NCI-H2029 treated with DMSO at 0.1 percent for 48 hours (cell line): ENCODE results near the gene CYP2E1.
"Not testable (repeated sequence)": the region's sequence is repeated elsewhere in the genome, so short reads cannot be mapped to it uniquely, and the experiment has no call there.

ENCODE experiments used
- DNase-seq: peaks from one replicate; lab custom pipeline; 2025; lab: John Stamatoyannopoulos, UW

Gene CYP2E1

DNA sequence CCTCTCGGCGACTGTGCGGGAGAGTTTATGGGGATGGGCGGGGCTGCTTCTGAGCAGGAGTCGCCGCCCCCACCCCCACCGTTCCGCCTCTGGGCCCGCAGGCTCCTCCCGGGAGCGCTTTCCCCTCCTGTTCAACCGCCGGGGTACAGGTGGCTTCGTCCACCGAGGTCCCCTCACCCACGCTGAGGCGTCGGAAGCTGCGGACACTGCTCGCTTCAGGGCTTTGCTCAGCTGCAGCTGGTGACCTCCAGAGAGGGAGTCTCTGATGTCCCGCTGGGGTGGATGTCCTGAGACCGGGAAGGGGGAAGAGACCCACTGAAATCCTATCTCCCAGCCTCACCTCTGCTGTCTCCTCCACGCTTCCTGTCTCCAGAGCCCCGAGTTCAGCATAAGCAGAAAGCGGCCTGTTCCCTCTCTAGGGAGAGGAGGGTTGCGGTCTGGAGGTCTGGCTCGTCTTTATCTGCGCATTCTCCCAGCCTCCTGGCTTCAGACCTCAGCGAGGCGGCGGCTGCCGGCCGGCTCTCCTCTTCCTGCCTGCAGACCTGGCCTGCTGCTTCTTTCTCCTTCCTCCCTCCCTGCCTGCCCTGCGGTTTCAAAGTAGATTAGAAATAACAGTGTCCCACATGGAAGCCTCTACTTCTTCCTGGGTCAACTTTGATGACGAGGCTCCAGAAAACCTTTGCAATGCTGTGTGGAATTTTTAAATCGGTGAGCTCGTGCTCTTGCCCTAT, 1.8 kb downstream of the CYP2E1 start:
- no peak for DNase-seq

DNA sequence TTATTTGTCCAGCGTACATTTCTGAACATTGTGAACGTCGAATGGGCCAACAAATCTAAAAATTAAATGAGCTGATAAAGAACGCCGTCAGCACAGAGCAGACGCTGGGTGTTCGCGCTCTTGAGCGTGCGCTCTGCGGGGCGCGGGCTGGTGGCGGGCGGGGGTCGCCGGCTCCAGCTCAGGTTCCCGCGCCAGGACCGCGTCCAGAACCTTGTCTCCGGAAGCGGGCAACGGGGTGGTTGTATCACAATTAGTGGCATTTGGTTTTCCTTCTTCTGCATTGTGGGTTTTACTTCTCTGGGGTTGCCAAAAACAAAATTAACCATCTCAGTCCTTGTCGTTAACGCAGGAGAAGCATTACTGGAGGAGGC, 2.4 kb downstream of the CYP2E1 start:
- DNase-seq = no peak

DNA sequence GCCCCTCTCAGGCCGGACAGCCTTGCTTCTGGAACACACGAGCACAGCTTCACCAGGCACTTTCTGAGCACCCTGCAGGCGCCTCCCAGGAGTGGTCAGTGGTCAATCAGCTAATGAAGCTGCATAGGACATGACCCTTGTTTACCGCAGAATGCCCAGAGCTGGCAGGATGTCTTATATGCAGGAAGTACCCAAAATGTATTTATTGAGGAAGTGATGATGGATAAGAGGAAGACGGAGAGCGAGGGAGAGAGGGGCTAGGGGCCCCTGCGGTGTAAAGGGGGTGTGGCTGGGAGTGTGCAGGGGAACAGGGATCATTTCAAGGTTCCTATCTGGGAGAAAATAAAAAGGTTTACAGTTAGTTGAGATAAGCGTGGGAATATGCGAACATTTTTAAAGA, 3.3 kb downstream of the CYP2E1 start:
- no peak for DNase-seq

DNA sequence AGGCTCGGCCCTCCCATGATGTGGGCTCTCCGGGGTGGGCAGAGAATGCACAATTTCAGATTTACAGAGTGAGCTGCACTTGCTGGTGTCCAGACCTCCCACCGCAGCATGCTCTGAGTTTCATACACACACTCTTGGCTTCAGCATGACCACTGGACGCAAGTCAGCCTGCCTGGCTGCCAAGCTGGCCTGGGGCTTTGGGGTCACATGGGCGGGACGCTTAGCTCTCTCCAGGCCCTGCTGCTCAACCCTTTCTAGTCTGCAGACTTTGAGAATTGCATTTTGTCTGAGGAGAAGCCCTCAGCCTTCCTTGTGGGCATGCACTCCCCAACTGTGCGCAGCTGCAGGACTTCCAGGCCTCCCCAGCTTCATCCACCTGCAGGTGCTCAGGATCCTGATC, 5.7 kb downstream of the CYP2E1 start:
- DNase-seq = no peak

DNA sequence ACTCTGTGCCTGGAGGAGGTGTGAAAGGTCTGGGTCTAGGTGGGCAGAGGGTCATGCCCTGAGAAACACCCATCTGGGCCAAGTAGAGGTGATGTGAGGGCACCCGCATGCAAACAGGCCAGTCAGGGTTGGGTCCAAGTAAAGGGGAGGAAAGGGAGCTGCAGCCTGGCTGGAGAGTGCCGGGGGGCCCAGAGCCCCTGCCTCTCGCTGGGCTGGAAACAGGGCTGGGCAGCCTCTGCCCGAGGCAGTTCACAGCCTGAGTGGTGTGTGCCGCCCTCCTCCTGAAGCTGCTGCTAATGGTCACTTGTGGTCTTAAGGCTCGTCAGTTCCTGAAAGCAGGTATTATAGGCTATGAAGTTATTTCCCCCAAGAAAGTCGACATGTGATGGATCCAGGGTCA, 7.3 kb downstream of the CYP2E1 start:
- DNase-seq = no peak

DNA sequence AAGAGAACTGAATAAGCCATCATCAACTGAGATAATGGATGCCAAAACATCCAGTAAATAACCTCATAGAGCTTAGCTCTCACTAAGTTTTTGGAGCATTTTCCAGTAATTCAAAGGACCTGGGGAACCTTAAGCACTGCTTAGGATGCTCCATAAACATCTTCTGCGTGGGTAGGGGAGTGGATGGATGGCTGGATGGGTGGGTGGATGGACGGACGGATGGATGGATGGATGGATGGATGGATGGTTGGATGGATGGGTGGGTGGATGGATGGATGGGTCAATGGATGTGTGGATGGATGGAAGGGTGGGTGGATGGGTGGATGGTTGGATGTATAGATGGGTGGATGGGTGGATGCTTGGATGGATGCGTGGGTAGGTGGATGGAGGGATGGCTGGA, 9.0 kb downstream of the CYP2E1 start:
- DNase-seq = no peak

DNA sequence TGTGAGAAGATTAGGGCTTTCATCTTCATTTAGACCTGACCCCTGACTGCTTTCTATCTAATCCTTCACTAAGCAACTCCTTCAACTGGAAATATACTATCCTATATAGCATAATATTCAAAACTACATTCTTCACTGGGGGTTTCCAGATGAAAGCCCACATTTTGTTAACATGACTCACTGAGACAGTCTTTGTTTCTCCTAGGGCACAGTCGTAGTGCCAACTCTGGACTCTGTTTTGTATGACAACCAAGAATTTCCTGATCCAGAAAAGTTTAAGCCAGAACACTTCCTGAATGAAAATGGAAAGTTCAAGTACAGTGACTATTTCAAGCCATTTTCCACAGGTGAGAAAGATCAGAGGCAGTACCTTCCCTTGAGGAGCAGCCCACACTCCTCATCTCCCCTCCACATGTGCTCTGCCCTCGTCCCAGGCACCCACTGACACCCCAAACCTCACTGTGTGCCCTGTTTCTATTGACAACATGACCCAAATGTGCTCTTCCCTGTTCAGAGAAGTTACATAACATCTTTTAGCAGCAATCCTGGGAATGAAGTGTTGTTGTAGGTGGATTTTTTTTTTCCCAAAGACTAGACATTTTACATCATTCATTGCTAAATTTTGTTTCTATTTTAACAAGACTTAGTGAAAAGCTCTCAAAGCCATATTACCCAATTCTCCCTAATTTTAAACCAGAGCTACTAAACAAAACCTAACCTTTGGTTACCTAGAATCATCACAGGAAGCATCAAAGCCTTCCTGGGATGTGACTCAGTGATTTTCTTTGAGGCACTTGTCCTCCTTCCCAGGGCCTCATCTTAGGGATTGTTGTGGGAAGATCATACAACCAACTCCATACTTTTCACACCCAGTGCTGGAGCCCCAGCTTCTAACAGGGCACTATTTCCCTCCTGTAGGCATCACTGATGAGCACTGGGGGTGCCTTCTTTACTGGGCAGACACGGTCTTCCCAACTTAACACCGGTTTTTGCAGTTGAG, 10.7 kb downstream of the CYP2E1 start:
- DNase-seq = no peak

DNA sequence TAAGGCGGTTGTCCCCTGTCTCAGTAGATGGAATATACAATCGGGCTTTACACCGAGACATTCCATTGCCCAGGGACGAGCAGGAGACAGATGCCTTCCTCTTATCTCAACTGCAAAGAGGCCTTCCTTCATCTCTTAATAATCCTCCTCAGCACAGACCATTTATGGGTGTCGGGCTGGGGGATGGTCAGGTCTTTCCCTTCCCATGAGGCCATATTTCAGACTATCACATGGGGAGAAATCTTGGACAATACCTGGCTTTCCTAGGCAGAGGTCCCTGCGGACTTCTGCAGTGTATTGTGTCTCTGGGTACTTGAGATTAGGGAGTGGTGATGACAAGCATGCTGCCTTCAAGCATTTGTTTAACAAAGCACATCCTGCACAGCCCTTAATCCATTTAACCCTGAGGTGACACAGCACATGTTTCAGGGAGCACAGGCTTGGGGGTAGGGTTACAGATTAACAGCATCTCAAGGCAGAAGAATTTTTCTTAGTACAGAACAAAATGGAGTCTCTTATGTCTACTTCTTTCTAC, 14.3 kb downstream of the CYP2E1 start:
- not testable (repeated sequence) for DNase-seq

DNA sequence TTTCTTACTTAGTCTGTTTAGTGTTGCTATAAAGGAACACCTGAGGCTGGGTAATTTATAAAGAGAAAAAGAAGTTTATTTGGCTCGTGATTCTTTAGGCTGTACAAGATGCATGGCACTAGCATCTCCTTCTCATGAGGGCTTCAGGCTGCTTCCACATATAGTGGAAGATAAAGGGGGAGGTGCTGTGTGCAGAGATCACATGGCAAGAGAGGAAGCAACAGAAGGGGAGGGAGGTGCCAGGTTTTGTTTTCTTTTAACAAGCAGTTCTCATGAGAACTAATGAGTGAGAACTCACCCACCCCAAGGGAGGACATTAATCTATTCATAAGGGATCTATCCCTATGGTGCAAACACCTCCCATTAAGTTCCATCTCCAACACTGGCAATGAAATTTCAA, 17.3 kb downstream of the CYP2E1 start:
- no peak for DNase-seq

DNA sequence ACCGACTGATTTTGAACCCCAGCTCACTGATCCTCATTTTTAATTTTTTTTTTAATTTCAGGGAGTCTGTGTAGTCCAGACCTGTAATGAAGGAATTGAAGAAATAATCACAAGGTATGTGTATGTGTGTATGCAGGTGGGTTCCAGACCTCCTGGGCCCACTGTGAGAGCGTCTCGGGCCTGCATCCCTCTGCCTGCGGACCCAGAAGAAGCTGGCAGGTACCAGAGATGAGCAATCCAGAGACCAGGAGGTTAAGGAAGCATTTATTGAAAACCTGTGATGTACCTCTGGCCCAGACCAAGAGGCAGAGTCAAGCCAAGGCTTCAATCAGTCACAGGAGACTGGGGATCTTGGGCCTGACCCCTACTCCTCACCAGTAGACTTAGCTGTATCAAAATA, 27.4 kb downstream of the CYP2E1 start:
- no peak for DNase-seq

DNA sequence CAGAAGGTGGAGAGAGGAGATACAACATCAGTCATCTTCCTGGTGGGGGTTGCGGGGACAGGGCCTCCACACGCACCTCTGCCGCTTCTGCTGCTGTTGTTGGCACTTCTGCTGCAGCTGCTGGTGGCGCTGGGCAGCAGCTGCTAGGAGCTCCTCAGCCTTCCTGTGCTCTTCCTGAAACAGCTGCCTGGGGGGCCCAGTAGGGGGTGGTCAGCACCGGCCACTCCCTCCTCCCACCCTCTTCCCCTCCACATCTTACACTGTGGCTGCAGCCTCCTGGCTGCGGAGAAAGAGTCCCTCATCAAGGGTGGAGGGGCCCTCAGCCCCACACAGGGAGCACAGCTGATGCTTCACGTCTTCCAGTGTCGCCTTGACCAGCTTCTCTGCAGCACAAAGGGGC, 28.4 kb downstream of the CYP2E1 start:
- DNase-seq = no peak

DNA sequence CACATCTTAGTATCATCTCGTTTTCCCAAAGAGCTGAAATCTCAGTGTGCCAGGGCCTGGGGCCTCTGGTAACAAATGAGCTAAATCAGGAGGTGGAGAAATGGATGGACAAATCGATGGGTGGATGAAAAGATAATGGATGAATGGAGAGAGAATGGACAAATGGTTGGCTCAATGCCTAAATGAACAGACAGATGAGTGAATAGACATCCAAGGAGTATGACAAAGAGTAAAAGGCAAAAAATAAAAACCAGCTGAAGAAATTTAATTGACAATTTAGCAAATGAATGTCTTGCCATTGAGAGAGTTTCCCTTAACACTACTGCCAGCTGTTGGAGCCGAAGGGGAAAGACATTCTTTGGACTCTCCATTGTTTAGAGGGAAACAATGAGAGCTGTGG, 30.2 kb downstream of the CYP2E1 start:
- DNase-seq = no peak

DNA sequence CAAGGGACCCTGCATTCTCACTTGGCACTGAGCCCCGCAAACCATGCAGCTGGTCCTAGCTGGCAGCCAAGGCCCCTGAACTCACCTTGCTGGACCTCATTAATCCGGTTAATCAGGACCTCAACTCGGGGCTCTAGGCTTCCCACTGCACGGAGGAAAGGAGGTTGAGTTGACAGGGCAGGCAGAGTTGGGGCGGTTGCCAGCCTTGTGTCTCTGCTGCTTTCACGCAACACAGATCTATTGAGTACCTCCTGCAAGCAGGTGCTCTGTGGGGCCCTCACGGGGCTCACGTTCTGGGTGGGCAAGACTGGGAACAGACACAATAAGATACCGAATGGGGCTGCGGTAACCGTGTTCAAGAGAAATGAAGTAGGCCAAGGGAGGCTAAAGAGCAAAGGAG, 32.1 kb downstream of the CYP2E1 start:
- no peak for DNase-seq

DNA sequence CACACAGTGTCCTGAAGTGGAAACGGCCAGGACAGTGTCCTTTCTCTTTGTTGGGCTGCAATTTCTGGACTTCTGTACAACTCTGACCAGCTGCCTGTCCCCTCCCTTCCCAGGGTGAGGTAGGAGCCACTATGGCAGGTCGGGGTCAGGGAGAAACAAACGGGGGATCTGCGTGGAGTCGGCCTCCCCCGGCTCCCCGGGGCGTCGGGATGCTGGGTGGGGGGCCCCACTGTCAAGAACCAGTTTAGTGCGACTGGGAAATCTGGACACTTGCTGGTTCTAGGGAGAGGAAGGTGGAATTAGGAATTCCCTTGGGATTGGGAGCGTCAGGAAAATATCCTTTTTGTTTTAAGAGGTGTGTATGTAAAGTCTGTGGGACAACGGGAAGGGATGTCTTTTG, 37.7 kb downstream of the CYP2E1 start:
- no peak for DNase-seq

DNA sequence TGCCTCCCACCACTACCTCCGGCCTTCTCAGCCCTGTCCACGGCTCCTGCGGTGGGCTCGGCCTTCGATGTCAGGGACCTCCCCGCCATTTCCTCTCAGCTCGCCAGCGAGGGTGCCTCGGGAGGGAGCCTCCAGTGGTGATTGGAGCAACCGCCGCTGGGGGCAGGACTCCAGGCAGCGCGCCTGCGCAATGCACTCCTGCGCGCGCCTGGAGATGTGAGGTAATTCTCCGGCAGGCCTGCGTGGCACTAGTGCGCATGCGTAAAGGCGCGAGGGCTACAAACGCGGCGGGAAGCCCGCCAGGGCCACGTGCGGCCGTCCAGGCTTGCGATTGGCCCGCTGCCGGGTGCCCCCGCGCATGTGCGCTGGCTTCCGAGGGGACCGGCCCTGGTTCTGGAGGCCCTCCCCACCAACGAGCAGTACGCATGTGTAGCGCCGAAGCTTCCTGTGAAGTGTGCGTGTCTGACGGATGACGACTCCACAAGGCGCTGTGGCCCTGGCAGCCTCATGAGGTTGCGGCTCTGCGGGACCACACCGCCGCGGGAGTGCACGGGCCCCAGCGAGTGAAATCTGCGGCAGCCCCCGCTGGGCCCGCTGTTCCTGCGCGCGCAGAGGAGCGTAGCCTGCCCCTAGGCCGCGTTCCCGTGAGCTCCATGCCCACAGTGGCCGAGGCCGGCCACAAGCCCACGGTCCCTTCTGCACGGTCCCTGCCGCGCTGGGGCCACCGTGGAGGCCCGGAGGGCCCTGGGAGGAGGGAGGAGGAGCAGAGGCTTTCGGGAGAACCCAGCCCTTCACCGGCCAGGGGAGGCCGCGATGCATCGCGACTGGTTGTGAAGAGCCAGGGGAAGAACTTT, 38.5 kb downstream of the CYP2E1 start, which contains the start of gene SYCE1:
TSS of gene SYCE1 (minus strand) at position 143 of the 854 bp plus-strand sequence. CDS start at position 89, 54 bp downstream.
- no peak for DNase-seq

DNA sequence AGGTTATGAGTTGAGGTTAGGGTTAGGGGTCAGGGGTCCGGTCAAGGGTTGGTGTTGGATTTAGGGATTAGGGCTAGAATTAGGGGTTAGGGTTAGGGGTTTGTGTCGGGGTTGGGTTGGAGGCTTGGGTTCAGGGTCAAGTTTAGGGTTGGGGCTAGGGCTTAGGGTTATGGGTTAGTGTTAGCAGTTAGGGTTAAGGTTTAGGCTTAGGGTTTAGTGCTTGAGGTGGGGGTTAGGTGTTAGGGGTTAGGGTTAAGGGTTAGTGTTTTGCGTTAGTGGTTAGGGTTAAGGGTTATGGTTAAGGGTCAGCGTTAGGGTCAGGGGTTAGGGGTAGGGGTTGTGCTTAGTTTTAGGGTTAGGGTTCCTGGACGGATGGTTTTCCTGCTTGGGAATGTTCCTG, 40.0 kb downstream of the CYP2E1 start:
- DNase-seq = no peak

DNA sequence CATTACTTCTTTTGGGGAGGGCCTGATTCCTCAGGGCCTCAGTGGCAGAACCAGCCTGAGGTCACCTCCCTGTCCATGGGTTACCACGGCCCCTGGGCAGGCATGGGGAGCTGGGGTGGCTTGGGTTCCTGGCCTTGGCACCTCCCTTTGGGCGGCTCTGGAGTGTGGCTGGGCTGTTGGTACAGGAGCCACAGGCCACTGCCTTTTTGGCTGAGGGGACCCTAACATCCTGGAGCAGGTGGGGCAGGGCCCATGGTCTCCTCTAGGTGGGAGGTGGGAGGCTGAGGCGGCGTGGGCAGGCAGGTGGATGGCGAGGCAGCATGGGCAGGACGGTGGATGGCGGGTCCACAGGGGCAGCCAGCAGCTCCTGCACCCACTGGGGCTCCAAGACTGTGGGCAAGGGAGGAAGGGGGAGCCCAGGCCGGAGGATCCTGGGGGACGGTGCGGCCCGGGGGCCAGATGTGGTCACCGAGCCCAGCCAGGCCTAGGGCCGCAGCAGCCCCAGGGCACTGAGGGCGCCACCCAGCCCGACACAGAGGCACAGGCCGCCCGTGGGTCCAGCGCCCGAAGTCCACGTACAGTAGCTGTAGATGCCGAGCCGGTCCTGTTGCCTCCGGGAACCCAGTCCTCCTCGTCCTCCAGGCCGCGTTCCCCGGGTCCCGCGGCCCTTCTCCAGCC, 40.6 kb downstream of the CYP2E1 start:
- DNase-seq = no peak

DNA sequence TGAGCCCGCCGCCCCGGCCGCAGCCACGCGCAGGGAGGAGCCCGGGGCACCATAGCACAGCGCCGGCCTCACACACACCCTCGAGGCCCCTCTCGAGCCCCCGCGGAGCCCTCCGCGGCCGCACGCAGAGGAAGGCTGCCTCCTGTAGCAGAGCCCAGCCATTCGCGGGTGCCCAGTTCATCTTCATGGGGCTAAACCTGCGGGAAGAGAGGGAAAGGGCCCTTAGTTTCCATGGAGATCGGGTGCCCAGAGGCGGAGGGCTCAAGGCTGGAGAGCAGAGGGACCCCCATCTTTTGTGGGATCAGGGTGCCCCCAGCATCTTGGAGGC, 41.1 kb downstream of the CYP2E1 start:
- no peak for DNase-seq

DNA sequence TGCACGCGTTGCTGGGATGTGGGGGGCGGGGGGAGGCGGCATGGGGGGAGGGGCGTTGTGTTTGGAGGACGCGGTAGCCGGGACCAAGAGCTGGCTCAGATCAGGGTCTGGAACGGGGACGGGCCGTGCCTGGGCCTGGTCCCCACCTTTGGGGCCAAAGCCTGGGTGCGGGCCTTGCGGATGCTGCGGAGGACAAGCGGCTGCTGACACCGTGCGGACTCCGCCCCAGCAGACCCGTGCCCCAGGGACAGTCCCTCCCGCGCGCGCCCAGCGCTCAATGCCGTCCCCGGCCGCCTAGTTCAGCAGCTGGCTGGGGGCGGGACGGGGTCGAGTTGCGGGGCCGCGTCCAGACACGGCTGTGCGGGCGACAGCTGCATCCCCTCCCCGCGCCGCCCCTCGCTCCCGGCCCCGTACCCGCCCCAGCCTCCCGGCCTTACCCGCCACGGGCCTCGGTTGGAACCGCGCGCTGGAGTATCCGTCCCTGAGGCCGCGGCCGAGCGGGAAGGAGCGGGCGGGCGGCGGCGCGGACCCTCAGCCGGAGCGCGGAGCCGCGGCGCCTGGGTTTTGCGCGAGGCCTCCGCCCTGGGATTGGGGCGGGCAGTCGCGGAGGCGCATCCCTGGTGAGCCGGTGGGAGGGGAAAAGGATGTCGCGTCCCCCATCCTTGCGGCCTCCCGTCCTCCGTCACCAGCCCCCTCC, 41.8 kb downstream of the CYP2E1 start:
- not testable (repeated sequence) for DNase-seq

DNA sequence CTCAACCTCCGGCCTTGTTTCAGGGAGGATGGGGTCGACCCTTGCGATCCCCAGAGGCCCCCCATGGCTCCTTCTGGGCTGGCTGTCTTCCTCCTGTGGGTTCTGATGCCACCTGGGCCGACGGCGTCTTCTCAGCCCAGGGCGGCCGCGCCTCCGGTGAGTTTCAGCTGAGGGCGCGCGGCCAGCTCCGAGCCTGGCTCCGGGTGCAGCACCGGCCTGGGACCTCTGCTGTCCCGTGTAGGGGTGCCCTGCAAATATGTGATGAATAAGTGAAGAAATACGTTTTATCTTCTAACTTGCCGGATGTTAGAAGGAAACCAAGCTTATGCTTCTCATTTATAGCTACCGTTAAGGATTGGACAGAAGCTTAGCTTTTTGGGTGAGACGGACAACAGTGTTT, 42.6 kb downstream of the CYP2E1 start:
- not testable (repeated sequence) for DNase-seq

DNA sequence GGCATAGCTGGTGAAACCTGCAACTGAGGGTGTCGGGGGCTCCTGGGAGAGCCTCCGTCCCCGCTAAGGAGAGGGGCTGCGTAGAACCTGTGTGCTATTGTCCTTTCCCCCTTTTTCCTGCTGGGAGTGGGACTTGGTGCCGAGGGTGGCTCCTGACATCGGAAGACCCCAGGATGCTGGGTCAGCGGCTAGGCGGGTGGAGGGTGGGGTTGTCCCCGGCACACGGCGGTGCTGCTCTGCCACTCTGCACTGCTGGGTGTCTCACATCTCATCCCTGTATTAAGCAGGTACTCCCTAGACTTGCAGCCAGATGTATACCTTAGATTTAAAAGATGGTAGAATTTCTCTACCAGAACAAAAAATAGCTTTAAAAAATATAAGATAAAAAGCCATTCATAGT, 44.9 kb downstream of the CYP2E1 start:
- not testable (repeated sequence) for DNase-seq
